GM12878 (cell line): ENCODE data around the gene IGHMBP2. TPM values are rescaled to one million over a fixed set of nuclear protein-coding genes. Genes with fewer than 3 reads are reported as not detected.

Experiments
- ATF7 ChIP-seq: fragments of 450-650 bp; IDR thresholded peaks from 2 replicates; pipeline ENCODE4 v1.6.1; 2016; ENCODE audit warnings: low read depth, mild to moderate bottlenecking
- BCLAF1 ChIP-seq: fragments of 450-650 bp; IDR thresholded peaks from 2 replicates; pipeline ENCODE4 v1.6.1; 2017; ENCODE audit warnings: antibody characterized with exemption, mild to moderate bottlenecking, moderate library complexity
- BHLHE40 ChIP-seq, 2 experiments: fragments of 450-650 bp in 1 of 2; IDR thresholded peaks; 2 replicates each; pipeline ENCODE4 v1.6.1; 2011 to 2017; ENCODE audit warnings: low read depth in 2 of 2, borderline replicate concordance in 1 of 2, improper control_type of control experiment in 1 of 2, low read length in 1 of 2, mild to moderate bottlenecking in 1 of 2
- BMI1 ChIP-seq: fragments of 450-650 bp; IDR thresholded peaks from 2 replicates; pipeline ENCODE4 v1.6.1; 2016; ENCODE audit warnings: mild to moderate bottlenecking, moderate library complexity, borderline replicate concordance
- CHD1 ChIP-seq: IDR thresholded peaks from 2 replicates; pipeline ENCODE4 v1.6.1; 2012; ENCODE audit warnings: low read depth, low read length, improper control_type of control experiment
- CREB1 ChIP-seq: IDR thresholded peaks from 2 replicates; pipeline ENCODE4 v1.6.1; 2012; ENCODE audit warnings: low read depth, mild to moderate bottlenecking, inconsistent platforms
- ETV6 ChIP-seq, 2 experiments: fragments of 450-650 bp in 1 of 2; IDR thresholded peaks in 1 of 2; conservative IDR thresholded peaks in 1 of 2; 2 replicates each; pipeline ENCODE4 v1.6.1; 2014; ENCODE audit warnings: antibody characterized with exemption in 1 of 2, borderline replicate concordance in 1 of 2, low read depth in 1 of 2, mild to moderate bottlenecking in 1 of 2, moderate library complexity in 1 of 2
- FOXM1 ChIP-seq: IDR thresholded peaks from 2 replicates; pipeline ENCODE4 v1.6.1; 2012; ENCODE audit warnings: low read depth, mild to moderate bottlenecking, inconsistent platforms, low read length, moderate library complexity
- GATAD2B ChIP-seq: fragments of 450-650 bp; conservative IDR thresholded peaks from 2 replicates; pipeline ENCODE4 v1.6.1; 2017; ENCODE audit warnings: low read depth, mild to moderate bottlenecking, moderate library complexity
- HDAC6 ChIP-seq: fragments of 200-600 bp; sonication (generic); IDR thresholded peaks from one replicate; pipeline ENCODE4 v1.8.0; 2017; ENCODE audit warnings: antibody characterized with exemption; ENCODE audit not compliant: unreplicated experiment
- IKZF1 ChIP-seq: fragments of 450-650 bp; conservative IDR thresholded peaks from 2 replicates; pipeline ENCODE4 v1.6.1; 2017; ENCODE audit warnings: antibody characterized with exemption, mild to moderate bottlenecking
- IRF4 ChIP-seq: IDR thresholded peaks from 2 replicates; pipeline ENCODE4 v1.6.1; 2011; ENCODE audit warnings: low read depth, low read length
- MEF2B ChIP-seq: fragments of 450-650 bp; IDR thresholded peaks from 2 replicates; pipeline ENCODE4 v1.6.1; 2018; ENCODE audit warnings: mild to moderate bottlenecking, moderate library complexity; ENCODE audit not compliant: partially characterized antibody, poor library complexity, severe bottlenecking
- MTA2 ChIP-seq: fragments of 450-650 bp; IDR thresholded peaks from 2 replicates; pipeline ENCODE4 v1.6.1; 2016; ENCODE audit warnings: low read depth, mild to moderate bottlenecking, moderate library complexity
- MTA3 ChIP-seq: IDR thresholded peaks from 2 replicates; pipeline ENCODE4 v1.6.1; 2012; ENCODE audit warnings: low read length, inconsistent platforms, borderline replicate concordance
- NBN ChIP-seq: fragments of 450-650 bp; IDR thresholded peaks from 2 replicates; pipeline ENCODE4 v1.6.1; 2016
- PAX5 ChIP-seq: IDR thresholded peaks from 2 replicates; pipeline ENCODE4 v1.6.1; 2011; ENCODE audit warnings: low read depth, low read length, borderline replicate concordance
- PML ChIP-seq: IDR thresholded peaks from 2 replicates; pipeline ENCODE4 v1.6.1; 2012; ENCODE audit warnings: low read length, inconsistent platforms
- RELB ChIP-seq: fragments of 450-650 bp; IDR thresholded peaks from 2 replicates; pipeline ENCODE4 v1.6.1; 2017; ENCODE audit warnings: low read depth, mild to moderate bottlenecking, moderate library complexity
- SMAD1 ChIP-seq: fragments of 450-650 bp; IDR thresholded peaks from 2 replicates; pipeline ENCODE4 v1.6.1; 2018; ENCODE audit warnings: mild to moderate bottlenecking, low read depth; ENCODE audit not compliant: partially characterized antibody
- TBL1XR1 ChIP-seq: IDR thresholded peaks from 2 replicates; pipeline ENCODE4 v1.6.1; 2012; ENCODE audit warnings: low read depth, low read length, improper control_type of control experiment
- TCF3 ChIP-seq: IDR thresholded peaks from 2 replicates; pipeline ENCODE4 v1.6.1; 2012; ENCODE audit warnings: low read depth, mild to moderate bottlenecking, low read length, borderline replicate concordance; ENCODE audit not compliant: insufficient read depth
- ZBTB4 ChIP-seq: fragments of 450-650 bp; formaldehyde crosslinking; IDR thresholded peaks from 2 replicates; pipeline ENCODE4 v1.4.0; 2022; ENCODE audit warnings: mild to moderate bottlenecking, moderate library complexity
- polyA plus RNA-seq, 11 experiments: library from polyadenylated mRNA; depleted of rRNA in 4 of 11; unstranded in 6 of 11; stranded (reverse) in 5 of 11; fragments of >200 nt; fragmentation: Nextera tagmentation in 4 of 11; fragmentation: Illumina TruSeq in 1 of 11; extraction: Ambion mirVana in 4 of 11; extraction: Trizol in 1 of 11; gene quantifications; 1 replicate in 1 of 11; 2 replicates in 10 of 11; pipeline versions ENCODE4 v1.2.1 to v1.2.3, GENCODE V29; 2011 to 2016; ENCODE audit warnings: inconsistent platforms in 2 of 11, missing spikeins in 2 of 11, low read depth in 1 of 11
- total RNA-seq, 4 experiments: library from RNA; depleted of rRNA in 3 of 4; stranded (reverse); fragments of >200 nt in 3 of 4; fragmentation: Illumina TruSeq in 1 of 4; extraction: Trizol in 1 of 4; gene quantifications; 2 replicates each; pipeline versions ENCODE4 v1.2.1 to v1.2.3, GENCODE V29; 2013 to 2021

Gene IGHMBP2
- total and polyA plus RNA-seq, 10 of the 15 experiments (the other 5 are each of a cell fraction or from before 2014, with no cell fraction given): 1.4 to 20.1 (median 11.2) TPM

DNA sequence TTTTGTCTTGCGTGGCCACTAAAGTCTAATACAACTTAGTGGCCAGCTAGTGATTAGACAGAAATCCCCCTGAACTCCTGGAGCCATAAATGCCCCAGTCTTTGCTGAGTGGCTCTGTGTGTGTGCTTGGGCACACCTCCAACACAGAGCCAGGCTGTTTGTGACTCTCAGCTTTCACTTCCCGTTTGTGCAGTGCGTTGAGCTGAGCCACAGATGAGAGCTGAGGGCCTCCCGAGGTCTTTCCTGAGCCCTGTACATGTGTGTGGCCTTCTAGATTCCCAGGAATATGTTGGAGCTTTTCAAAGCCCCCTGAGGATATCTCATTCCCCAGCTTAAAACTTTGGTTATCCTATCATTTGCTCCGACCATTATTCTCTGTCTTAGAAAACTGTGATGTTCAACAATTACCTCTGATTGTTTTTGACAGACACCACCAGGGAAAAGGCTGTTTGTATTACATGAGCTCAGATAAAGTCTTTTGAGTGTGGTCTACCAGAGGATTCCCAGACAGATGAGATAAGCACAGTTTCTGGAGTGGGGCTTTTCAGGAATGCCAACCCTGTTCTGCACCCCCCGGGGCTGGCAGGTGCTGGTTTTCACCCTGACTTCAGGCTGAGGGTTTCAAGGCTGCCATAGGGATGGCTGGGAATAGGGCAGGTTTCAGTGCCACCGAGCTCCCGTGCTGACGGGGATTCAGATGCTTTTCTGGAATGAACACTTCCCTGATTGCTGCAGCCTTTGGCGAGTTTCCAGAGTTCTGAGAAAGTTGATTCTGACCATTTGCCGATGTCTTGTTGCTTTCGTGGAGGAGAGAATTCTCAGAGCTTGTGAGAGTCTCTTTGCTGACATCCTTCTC lies 23.8 kb downstream of the IGHMBP2 start (continued):
- TF ChIP-seq RELB (peak; percentile 43; the same call in 1 of the 2 replicates), BHLHE40 (IDR thresholded peaks at IDR 0.05; ENCODE audit: borderline replicate concordance in 1 of 2, low read depth in 2 of 2, low read length in 1 of 2) (peak in 1 of 2 experiments; percentile 39; a peak in 1 of 4 replicates), IKZF1 (peak; percentile 62), ATF7 (no peak), MTA2 (peak; percentile 32; the same call in 1 of the 2 replicates), BMI1 (no peak), FOXM1 (no peak), MTA3 (no peak), CHD1 (no peak), ZBTB4 (CRISPR knock-in tag) (no peak), TBL1XR1 (no peak), ETV6 (conservative IDR thresholded peaks at IDR 0.05 in 1 of 2, IDR thresholded peaks at IDR 0.05 in 1 of 2; ENCODE audit: borderline replicate concordance in 1 of 2, low read depth in 1 of 2) (no peak), TCF3 (no peak), CREB1 (no peak), HDAC6 (no peak), PAX5 (peak; percentile 42; the same call in 1 of the 2 replicates), IRF4 (peak; percentile 83), SMAD1 (no peak), PML (no peak), NBN (0 out of 2 replicates have a peak, but pooled peaks have one; percentile 34), BCLAF1 (no peak), MEF2B (peak; percentile 21), GATAD2B (no peak)
